MG63 (cell line): ENCODE results near the gene WASHC2A. TPM values are rescaled to one million over a fixed set of nuclear protein-coding genes. Genes with fewer than 3 reads are reported as not detected.
A peak's percentile ranks its signal among the peaks of the same experiment; 100 is the strongest.
"Not testable (repeated sequence)": the region's sequence is repeated elsewhere in the genome, so short reads cannot be mapped to it uniquely, and the experiment has no call there.

Source experiments
- DNase-seq: peaks from one replicate; pipeline ENCODE4 v3.0.0-alpha.2; 2020
- H3K27me3 ChIP-seq: fragments of 250-450 bp; sonication (Bioruptor Pico); 2 replicates; pipeline ENCODE4 v1.5.1; 2020; ENCODE audit warnings: mild to moderate bottlenecking, moderate library complexity
- H3K36me3 ChIP-seq: fragments of 250-450 bp; sonication (Bioruptor Pico); 2 replicates; pipeline ENCODE4 v1.5.1; 2020; ENCODE audit warnings: mild to moderate bottlenecking, moderate library complexity
- H3K4me3 ChIP-seq: fragments of 250-450 bp; sonication (Bioruptor Pico); 2 replicates; pipeline ENCODE4 v1.5.1; 2020; ENCODE audit warnings: mild to moderate bottlenecking, moderate library complexity
- H3K9me3 ChIP-seq: fragments of 250-450 bp; sonication (Bioruptor Pico); 2 replicates; pipeline ENCODE4 v1.5.1; 2020; ENCODE audit warnings: mild to moderate bottlenecking, moderate library complexity
- total RNA-seq: library from RNA; depleted of rRNA; stranded (reverse); fragments of >200 nt; shearing (Covaris generic); gene quantifications from 2 replicates; pipeline ENCODE4 v1.2.3, GENCODE V29; 2014; ENCODE audit warnings: low replicate concordance

WASHC2A gene
- total RNA-seq, 1 experiment from 2014 or later: 21.2 TPM

DNA sequence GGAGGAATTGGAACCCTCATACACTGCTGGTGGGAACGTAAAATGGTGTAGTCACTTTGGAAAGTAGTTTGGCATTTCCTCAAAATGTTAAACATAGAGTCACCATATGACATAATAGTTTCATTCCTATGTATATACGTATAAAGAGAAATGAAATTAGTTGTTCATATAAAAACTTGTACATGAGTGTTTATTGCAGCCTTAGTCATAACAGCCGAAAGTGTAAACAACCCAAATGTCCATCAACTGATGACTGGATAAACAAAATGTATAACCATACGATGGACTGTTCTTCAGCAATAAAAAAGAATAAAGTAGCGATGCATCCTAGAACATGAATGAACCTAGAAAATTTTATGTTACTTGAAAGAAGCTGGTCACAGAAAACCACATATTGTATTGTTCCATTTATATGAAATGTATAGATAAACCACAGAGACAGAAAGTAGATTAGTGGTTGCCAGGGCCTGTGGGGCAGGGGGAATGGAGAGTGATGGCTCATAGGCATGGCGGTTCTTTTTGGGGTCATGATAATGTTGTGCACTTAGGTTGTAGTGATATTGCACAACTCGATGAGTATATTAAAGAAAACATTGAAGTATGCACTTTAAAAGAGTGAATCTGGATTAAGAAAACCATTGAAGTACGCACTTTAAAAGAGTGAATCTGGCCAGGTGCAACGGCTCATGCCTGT lies 44.8 kb downstream of the WASHC2A start:
- DNase-seq, H3K27me3 ChIP-seq, H3K36me3 ChIP-seq, H3K4me3 ChIP-seq, H3K9me3 ChIP-seq: not testable (repeated sequence)

- H3K4me3 ChIP-seq, H3K27me3 ChIP-seq, H3K9me3 ChIP-seq, H3K36me3 ChIP-seq, DNase-seq: not testable (repeated sequence)
Measured at GRCh38 chr10:50126765-50127164, 59.0 kb downstream of the WASHC2A start.

GRCh38 chr10:50127770-50128292 lies 60.1 kb downstream of the WASHC2A start:
- H3K4me3 ChIP-seq, H3K36me3 ChIP-seq, H3K27me3 ChIP-seq, DNase-seq, H3K9me3 ChIP-seq: not testable (repeated sequence)

- not testable (repeated sequence) for H3K36me3 ChIP-seq, H3K27me3 ChIP-seq, H3K9me3 ChIP-seq, H3K4me3 ChIP-seq, DNase-seq
Measured at GRCh38 chr10:50131245-50131965, 63.7 kb downstream of the WASHC2A start.

DNA sequence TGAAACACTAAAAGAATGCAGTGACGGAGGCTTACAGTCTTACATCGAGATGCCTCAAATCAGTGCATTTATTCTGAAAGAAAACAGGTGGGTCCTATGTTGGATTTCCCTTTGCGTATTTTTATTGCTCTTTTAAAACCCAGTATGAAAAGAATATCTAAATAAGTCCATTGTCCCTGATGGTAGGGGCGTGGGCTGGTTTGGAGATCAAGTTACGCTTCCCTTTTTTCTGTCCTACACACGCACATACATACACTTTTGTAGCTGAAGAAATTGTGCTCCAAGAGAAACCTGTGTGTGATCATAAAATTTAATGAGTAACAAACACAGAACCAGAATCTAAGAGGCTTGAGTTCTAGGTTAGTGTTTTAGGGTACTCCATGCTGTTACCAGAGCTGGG lies 64.6 kb downstream of the WASHC2A start:
- not testable (repeated sequence) for H3K27me3 ChIP-seq, DNase-seq, H3K9me3 ChIP-seq, H3K4me3 ChIP-seq, H3K36me3 ChIP-seq

- H3K4me3 ChIP-seq, H3K36me3 ChIP-seq, H3K27me3 ChIP-seq, H3K9me3 ChIP-seq, DNase-seq: not testable (repeated sequence)
Measured at GRCh38 chr10:50132841-50133240, 65.1 kb downstream of the WASHC2A start.

DNA sequence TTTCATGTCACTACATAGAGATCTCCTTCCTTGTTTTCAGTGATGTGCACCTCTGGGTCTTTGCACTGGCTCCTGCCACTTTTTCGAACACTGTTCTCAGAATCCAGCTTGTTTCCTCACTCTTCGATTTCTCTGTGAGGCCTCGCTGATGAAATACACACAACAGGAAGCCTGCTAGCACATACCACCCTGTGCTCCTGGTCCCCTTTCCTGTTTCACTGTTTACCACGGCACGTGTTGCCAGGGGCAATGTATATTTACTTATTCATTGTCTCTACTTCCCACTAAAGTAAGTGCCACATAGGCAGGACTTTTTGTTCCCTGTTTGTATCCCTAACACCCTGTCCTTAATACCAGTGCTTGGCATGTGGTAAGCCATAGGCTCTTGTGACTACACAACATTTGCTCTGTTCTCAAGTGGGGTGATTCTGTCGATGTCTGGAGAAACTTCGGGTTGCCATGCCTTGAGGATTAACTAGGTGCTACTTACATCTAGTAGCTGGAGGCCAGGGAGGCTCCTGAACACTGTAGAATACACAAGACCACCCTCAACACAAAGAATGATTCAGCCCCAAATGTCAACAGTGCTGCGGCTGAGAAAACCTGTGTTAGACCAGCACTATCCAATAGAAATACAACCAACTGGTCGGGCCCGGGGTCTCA lies 75.9 kb downstream of the WASHC2A start:
- H3K9me3 ChIP-seq, H3K27me3 ChIP-seq: not testable (repeated sequence)

DNA sequence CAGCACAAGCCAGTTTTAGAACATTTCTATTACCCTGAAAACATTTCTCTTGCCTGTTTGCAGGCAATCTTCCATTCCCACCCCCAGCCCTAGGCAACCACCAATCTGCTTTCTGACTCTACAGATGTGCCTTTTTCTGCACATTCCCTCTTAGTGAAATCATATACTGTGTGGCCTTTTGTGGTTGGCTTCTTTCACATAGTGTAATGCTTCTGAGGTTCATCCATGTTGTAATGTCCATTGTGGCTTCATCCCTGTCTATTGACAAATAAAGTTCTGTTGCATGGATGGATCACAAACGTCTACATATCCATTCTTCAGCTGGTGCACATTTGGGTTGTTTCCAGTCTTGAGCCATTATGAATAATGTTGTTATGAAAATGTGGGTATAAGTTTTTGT lies 77.8 kb downstream of the WASHC2A start:
- H3K4me3 ChIP-seq, H3K27me3 ChIP-seq, H3K36me3 ChIP-seq, DNase-seq, H3K9me3 ChIP-seq: not testable (repeated sequence)

More for the DNA sequence above, 75.9 kb downstream of the WASHC2A start:
- not testable (repeated sequence) for H3K36me3 ChIP-seq, DNase-seq, H3K4me3 ChIP-seq

DNA sequence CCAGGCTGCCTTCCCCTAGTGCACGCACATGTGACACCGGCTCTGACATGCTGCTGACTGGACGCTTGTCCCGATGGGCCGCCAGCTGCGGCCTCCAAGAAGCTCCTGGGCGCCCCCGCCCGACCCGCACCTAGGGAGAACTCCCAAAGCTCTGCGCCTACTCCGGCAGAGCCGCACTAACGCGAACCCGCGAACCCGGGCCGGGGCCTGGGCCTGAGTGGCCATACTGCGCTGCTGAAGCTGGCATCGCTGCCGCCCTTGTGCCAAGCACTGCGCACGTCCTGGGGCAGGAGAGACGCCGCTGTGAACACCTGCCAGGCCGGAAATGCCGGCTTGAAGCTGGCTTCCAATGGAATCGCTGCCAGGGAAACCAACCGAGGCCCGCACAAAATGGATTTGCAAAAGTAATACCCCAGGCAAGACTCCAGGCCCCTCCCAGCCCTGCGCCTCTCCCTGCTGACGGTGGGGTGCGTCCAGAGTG lies 85.1 kb downstream of the WASHC2A start:
- no peaks in the 10 kb centered on the region for H3K27me3 ChIP-seq
- no peaks in the 10 kb centered on the region for H3K9me3 ChIP-seq
- H3K36me3 ChIP-seq: no peaks in the 10 kb centered on the region
- DNase-seq: peak; percentile 19
- H3K4me3 ChIP-seq: no peak overlapping the region

DNA sequence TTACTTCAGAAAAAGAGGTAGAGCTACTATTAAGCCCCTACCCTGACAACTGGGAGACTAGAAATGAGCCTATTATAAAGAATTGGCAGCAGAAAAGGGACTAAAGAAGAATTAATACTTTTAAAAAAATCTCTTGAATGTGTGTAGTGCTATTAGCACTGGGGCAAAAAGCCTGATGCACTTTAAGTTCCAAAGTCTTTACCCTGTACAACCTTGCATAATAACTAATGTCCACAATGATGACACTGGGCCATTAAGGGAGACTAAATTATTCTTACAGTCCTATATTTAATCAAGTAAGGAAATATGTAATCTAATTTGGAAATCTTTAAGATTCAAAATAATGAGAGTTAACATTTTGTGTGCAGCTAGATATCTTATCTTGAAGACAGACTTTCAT lies 90.1 kb downstream of the WASHC2A start:
- H3K4me3 ChIP-seq, H3K9me3 ChIP-seq, H3K36me3 ChIP-seq, H3K27me3 ChIP-seq, DNase-seq: not testable (repeated sequence)

GRCh38 chr10:50159856-50160255 lies 92.1 kb downstream of the WASHC2A start:
- not testable (repeated sequence) for H3K27me3 ChIP-seq, DNase-seq, H3K4me3 ChIP-seq, H3K36me3 ChIP-seq, H3K9me3 ChIP-seq

- H3K4me3 ChIP-seq, DNase-seq, H3K36me3 ChIP-seq, H3K9me3 ChIP-seq, H3K27me3 ChIP-seq: not testable (repeated sequence)
Measured at GRCh38 chr10:50165038-50165437, 97.3 kb downstream of the WASHC2A start.

- not testable (repeated sequence) for H3K27me3 ChIP-seq, H3K4me3 ChIP-seq, H3K9me3 ChIP-seq, DNase-seq, H3K36me3 ChIP-seq
Measured at GRCh38 chr10:50167833-50168232, 100.1 kb downstream of the WASHC2A start.

GRCh38 chr10:50169506-50169905 lies 101.8 kb downstream of the WASHC2A start:
- DNase-seq: not testable (repeated sequence)

GRCh38 chr10:50174788-50175525 lies 107.2 kb downstream of the WASHC2A start:
- H3K4me3 ChIP-seq, H3K27me3 ChIP-seq, H3K9me3 ChIP-seq, H3K36me3 ChIP-seq: not testable (repeated sequence)
- DNase-seq: peak; percentile 51

More at GRCh38 chr10:50169506-50169905, 101.8 kb downstream of the WASHC2A start:
- not testable (repeated sequence) for H3K36me3 ChIP-seq, H3K27me3 ChIP-seq, H3K4me3 ChIP-seq, H3K9me3 ChIP-seq
